HUES6 (cell line): ENCODE measurements around the gene STOML2.
"Not testable (repeated sequence)": the region's sequence is repeated elsewhere in the genome, so short reads cannot be mapped to it uniquely, and the experiment has no call there.

Source experiments
- H3K27ac ChIP-seq: 2 replicates; pipeline ENCODE4 v1.7.0; 2013; ENCODE audit warnings: low read depth, mild to moderate bottlenecking, low read length, inconsistent platforms
- H3K27me3 ChIP-seq: 2 replicates; pipeline ENCODE4 v1.6.1; 2013; ENCODE audit warnings: low read length; ENCODE audit not compliant: control insufficient read depth, insufficient read depth
- H3K36me3 ChIP-seq: 2 replicates; pipeline ENCODE4 v1.6.1; 2013; ENCODE audit warnings: low read length; ENCODE audit not compliant: control insufficient read depth, insufficient read depth
- H3K4me1 ChIP-seq: 2 replicates; pipeline ENCODE4 v1.6.1; 2013; ENCODE audit warnings: low read length; ENCODE audit not compliant: control insufficient read depth, insufficient read depth
- H3K4me3 ChIP-seq: 2 replicates; pipeline ENCODE4 v1.5.1; 2013; ENCODE audit warnings: low read depth, low read length
- H3K9ac ChIP-seq: one replicate; pipeline ENCODE4 v1.6.1; 2013; ENCODE audit warnings: mild to moderate bottlenecking, low read length
- H3K9me3 ChIP-seq: 2 replicates; pipeline ENCODE4 v1.6.1; 2013; ENCODE audit warnings: low read depth, low read length; ENCODE audit not compliant: control insufficient read depth, insufficient read depth

The STOML2 gene

GRCh38 chr9:35102769-35103659 lies at the start of gene STOML2:
STOML2 (minus strand) TSS chr9:35103131; CDS start chr9:35103094, 37 bp downstream.
- Histone ChIP-seq H3K4me3 (peak within 1 kb of the TSS; percentile 63), H3K4me1 (peaks cover 9% of the 10 kb centered on the region), H3K9me3 (no peaks in the 10 kb centered on the region)

GRCh38 chr9:35147941-35148563 lies 45.1 kb upstream of the STOML2 start:
- H3K4me1 ChIP-seq, H3K4me3 ChIP-seq, H3K27me3 ChIP-seq, H3K27ac ChIP-seq, H3K36me3 ChIP-seq, H3K9ac ChIP-seq: not testable (repeated sequence)
- H3K9me3 ChIP-seq = peaks cover 53% of the 10 kb centered on the region

More at GRCh38 chr9:35102769-35103659, at the start of gene STOML2:
- H3K9ac ChIP-seq = peak within 1 kb of the TSS; percentile 92
- H3K27ac ChIP-seq = peak within 1 kb of the TSS; percentile 76
- no peaks in the 10 kb centered on the region for H3K27me3 ChIP-seq
- peaks cover 50% of the 10 kb centered on the region for H3K36me3 ChIP-seq

- no peak overlapping the region for H3K9ac ChIP-seq
- no peaks in the 10 kb centered on the region for H3K36me3 ChIP-seq
- H3K4me3 ChIP-seq = no peak overlapping the region
- H3K27ac ChIP-seq = no peak overlapping the region
- no peaks in the 10 kb centered on the region for H3K27me3 ChIP-seq
- no peaks in the 10 kb centered on the region for H3K4me1 ChIP-seq
- peaks cover 46% of the 10 kb centered on the region for H3K9me3 ChIP-seq
Observed at GRCh38 chr9:35142037-35142436, 39.1 kb upstream of the STOML2 start.

GRCh38 chr9:35140093-35140492 lies 37.2 kb upstream of the STOML2 start:
- no peaks in the 10 kb centered on the region for H3K4me1 ChIP-seq
- no peaks in the 10 kb centered on the region for H3K27me3 ChIP-seq
- H3K9me3 ChIP-seq = peaks cover 40% of the 10 kb centered on the region
- no peak overlapping the region for H3K4me3 ChIP-seq
- no peak overlapping the region for H3K9ac ChIP-seq
- no peaks in the 10 kb centered on the region for H3K36me3 ChIP-seq
- no peak overlapping the region for H3K27ac ChIP-seq

- H3K9me3 ChIP-seq = peaks cover 29% of the 10 kb centered on the region
- no peaks in the 10 kb centered on the region for H3K4me1 ChIP-seq
- H3K9ac ChIP-seq = no peak overlapping the region
- no peak overlapping the region for H3K27ac ChIP-seq
- H3K27me3 ChIP-seq = no peaks in the 10 kb centered on the region
- no peaks in the 10 kb centered on the region for H3K36me3 ChIP-seq
- no peak overlapping the region for H3K4me3 ChIP-seq
Observed at GRCh38 chr9:35136866-35137265, 33.9 kb upstream of the STOML2 start.

GRCh38 chr9:35135988-35136387 lies 33.1 kb upstream of the STOML2 start:
- Histone ChIP-seq H3K36me3 (no peaks in the 10 kb centered on the region), H3K27ac (no peak overlapping the region), H3K9ac (no peak overlapping the region), H3K4me3 (no peak overlapping the region), H3K4me1 (no peaks in the 10 kb centered on the region), H3K27me3 (no peaks in the 10 kb centered on the region), H3K9me3 (peaks cover 22% of the 10 kb centered on the region)

- H3K27ac ChIP-seq = no peak overlapping the region
- no peak overlapping the region for H3K4me3 ChIP-seq
- no peaks in the 10 kb centered on the region for H3K4me1 ChIP-seq
- H3K36me3 ChIP-seq = no peaks in the 10 kb centered on the region
- peaks cover 18% of the 10 kb centered on the region for H3K9me3 ChIP-seq
- no peak overlapping the region for H3K9ac ChIP-seq
- H3K27me3 ChIP-seq = no peaks in the 10 kb centered on the region
Observed at GRCh38 chr9:35134920-35135319, 32.0 kb upstream of the STOML2 start.

GRCh38 chr9:35116898-35117551 lies 14.1 kb upstream of the STOML2 start:
- H3K27me3 ChIP-seq = no peaks in the 10 kb centered on the region
- peak overlapping the region; percentile 63 for H3K4me3 ChIP-seq
- H3K4me1 ChIP-seq = peaks cover 24% of the 10 kb centered on the region
- H3K9ac ChIP-seq = peak overlapping the region; percentile 65
- H3K27ac ChIP-seq = no peak overlapping the region
- no peaks in the 10 kb centered on the region for H3K36me3 ChIP-seq
- H3K9me3 ChIP-seq = no peaks in the 10 kb centered on the region

- H3K27me3 ChIP-seq = no peaks in the 10 kb centered on the region
- H3K27ac ChIP-seq = no peak overlapping the region
- peak overlapping the region; percentile 12 for H3K9ac ChIP-seq
- no peaks in the 10 kb centered on the region for H3K36me3 ChIP-seq
- peak overlapping the region; percentile 63 for H3K4me3 ChIP-seq
- H3K9me3 ChIP-seq = no peaks in the 10 kb centered on the region
- H3K4me1 ChIP-seq = peaks cover 27% of the 10 kb centered on the region
Observed at GRCh38 chr9:35116539-35116897, 13.6 kb upstream of the STOML2 start.

- Histone ChIP-seq H3K27me3 (no peaks in the 10 kb centered on the region), H3K9me3 (no peaks in the 10 kb centered on the region), H3K27ac (peak within 1 kb of the TSS; percentile 15; the same call in 1 of the 2 replicates), H3K36me3 (no peaks in the 10 kb centered on the region), H3K9ac (peak within 1 kb of the TSS; percentile 69), H3K4me1 (peaks cover 27% of the 10 kb centered on the region), H3K4me3 (peak within 1 kb of the TSS; percentile 98)
Observed at GRCh38 chr9:35115680-35116538, 13.0 kb upstream of the STOML2 start, which contains the start of gene ATOSB. ATOSB (minus strand) TSS chr9:35115862; CDS start chr9:35108274, 7,588 bp downstream.
